Measurements from ENCODE around the gene ARHGAP44.
A peak's percentile ranks its signal among the peaks of the same experiment; 100 is the strongest.
"Not testable (repeated sequence)": the region's sequence is repeated elsewhere in the genome, so short reads cannot be mapped to it uniquely, and the experiment has no call there.

Gene ARHGAP44

GRCh38 chr17:12813664-12814063 is 24.4 kb downstream of the ARHGAP44 start:
- no peak for DNase-seq (ENCODE audit: low read depth, low spot score)
- no peak overlapping the region for H3K27ac ChIP-seq

- no peak overlapping the region for H3K27ac ChIP-seq
- DNase-seq (ENCODE audit: low read depth, low spot score) = no peak
Observed at GRCh38 chr17:12814718-12815117, 25.4 kb downstream of the ARHGAP44 start.

- H3K27ac ChIP-seq = no peak overlapping the region
- no peak for DNase-seq (ENCODE audit: low read depth, low spot score)
Observed at GRCh38 chr17:12815642-12816141, 26.4 kb downstream of the ARHGAP44 start.

- no peak overlapping the region for H3K27ac ChIP-seq
- DNase-seq (ENCODE audit: low read depth, low spot score) = peak; percentile 62
Observed at GRCh38 chr17:12821376-12821940, 32.2 kb downstream of the ARHGAP44 start.

GRCh38 chr17:12826431-12826830 is 37.1 kb downstream of the ARHGAP44 start:
- no peak for DNase-seq (ENCODE audit: low read depth, low spot score)

GRCh38 chr17:12830777-12831247 is 41.5 kb downstream of the ARHGAP44 start:
- no peak overlapping the region for H3K27ac ChIP-seq
- DNase-seq (ENCODE audit: low read depth, low spot score) = no peak

More at GRCh38 chr17:12826431-12826830, 37.1 kb downstream of the ARHGAP44 start:
- no peak overlapping the region for H3K27ac ChIP-seq

GRCh38 chr17:12831839-12832238 is 42.5 kb downstream of the ARHGAP44 start:
- no peak overlapping the region for H3K27ac ChIP-seq
- no peak for DNase-seq (ENCODE audit: low read depth, low spot score)

GRCh38 chr17:12839042-12839441 is 49.7 kb downstream of the ARHGAP44 start:
- no peak overlapping the region for H3K27ac ChIP-seq
- DNase-seq (ENCODE audit: low read depth, low spot score) = no peak

GRCh38 chr17:12842936-12843335 is 53.6 kb downstream of the ARHGAP44 start:
- DNase-seq (ENCODE audit: low read depth, low spot score) = no peak

GRCh38 chr17:12850996-12851395 is 61.7 kb downstream of the ARHGAP44 start:
- DNase-seq (ENCODE audit: low read depth, low spot score) = no peak
- H3K27ac ChIP-seq = no peak overlapping the region

More at GRCh38 chr17:12842936-12843335, 53.6 kb downstream of the ARHGAP44 start:
- H3K27ac ChIP-seq = no peak overlapping the region

- no peak for DNase-seq (ENCODE audit: low read depth, low spot score)
- no peak overlapping the region for H3K27ac ChIP-seq
Observed at GRCh38 chr17:12851901-12852435, 62.7 kb downstream of the ARHGAP44 start.

GRCh38 chr17:12853921-12854320 is 64.6 kb downstream of the ARHGAP44 start:
- no peak for DNase-seq (ENCODE audit: low read depth, low spot score)
- H3K27ac ChIP-seq = no peak overlapping the region

GRCh38 chr17:12856416-12856815 is 67.1 kb downstream of the ARHGAP44 start:
- DNase-seq (ENCODE audit: low read depth, low spot score) = no peak
- H3K27ac ChIP-seq = no peak overlapping the region

- H3K27ac ChIP-seq = no peak overlapping the region
- no peak for DNase-seq (ENCODE audit: low read depth, low spot score)
Observed at GRCh38 chr17:12857592-12857991, 68.3 kb downstream of the ARHGAP44 start.

- H3K27ac ChIP-seq = no peak overlapping the region
- no peak for DNase-seq (ENCODE audit: low read depth, low spot score)
Observed at GRCh38 chr17:12859520-12859919, 70.2 kb downstream of the ARHGAP44 start.

GRCh38 chr17:12865769-12866168 is 76.5 kb downstream of the ARHGAP44 start:
- DNase-seq (ENCODE audit: low read depth, low spot score) = no peak
- no peak overlapping the region for H3K27ac ChIP-seq

- no peak for DNase-seq (ENCODE audit: low read depth, low spot score)
- no peak overlapping the region for H3K27ac ChIP-seq
Observed at GRCh38 chr17:12866244-12866643, 76.9 kb downstream of the ARHGAP44 start.

GRCh38 chr17:12867726-12868125 is 78.4 kb downstream of the ARHGAP44 start:
- H3K27ac ChIP-seq = no peak overlapping the region
- DNase-seq (ENCODE audit: low read depth, low spot score) = no peak

- H3K27ac ChIP-seq; DNase-seq (ENCODE audit: low read depth, low spot score): not testable (repeated sequence)
Observed at GRCh38 chr17:12873415-12874125, 84.3 kb downstream of the ARHGAP44 start.

GRCh38 chr17:12877953-12878669 is 88.8 kb downstream of the ARHGAP44 start:
- DNase-seq (ENCODE audit: low read depth, low spot score) = no peak

GRCh38 chr17:12879096-12879495 is 89.8 kb downstream of the ARHGAP44 start:
- not testable (repeated sequence) for H3K27ac ChIP-seq; DNase-seq (ENCODE audit: low read depth, low spot score)

More at GRCh38 chr17:12877953-12878669, 88.8 kb downstream of the ARHGAP44 start:
- H3K27ac ChIP-seq = no peak overlapping the region

Measured in epithelial cell of prostate (primary cell).